Measurements from ENCODE around the gene FRYL.
A peak's percentile ranks its signal among the peaks of the same experiment; 100 is the strongest.
"Not testable (repeated sequence)": the region's sequence is repeated elsewhere in the genome, so short reads cannot be mapped to it uniquely, and the experiment has no call there.

Gene FRYL

GRCh38 chr4:48779998-48780864 lies at the start of gene FRYL:
TSS of gene FRYL (minus strand) at chr4:48780279. CDS start at chr4:48634410, 145,869 bp downstream.
- DNase-seq (ENCODE audit: low read depth in 2 of 2), result peak; percentile 93 to 94

GRCh38 chr4:48827622-48828021 lies 47.5 kb upstream of the FRYL start:
- DNase-seq (ENCODE audit: low read depth in 2 of 2), result no peak

- DNase-seq (ENCODE audit: low read depth in 2 of 2), result not testable (repeated sequence)
Measured at GRCh38 chr4:48821431-48821830, 41.4 kb upstream of the FRYL start.

- no peak for DNase-seq (ENCODE audit: low read depth in 2 of 2)
Measured at GRCh38 chr4:48816971-48817370, 36.9 kb upstream of the FRYL start.

- not testable (repeated sequence) for DNase-seq (ENCODE audit: low read depth in 2 of 2)
Measured at GRCh38 chr4:48816297-48816696, 36.2 kb upstream of the FRYL start.

GRCh38 chr4:48815483-48815882 lies 35.4 kb upstream of the FRYL start:
- no peak for DNase-seq (ENCODE audit: low read depth in 2 of 2)

GRCh38 chr4:48813964-48814363 lies 33.9 kb upstream of the FRYL start:
- no peak for DNase-seq (ENCODE audit: low read depth in 2 of 2)

GRCh38 chr4:48812866-48813265 lies 32.8 kb upstream of the FRYL start:
- no peak for DNase-seq (ENCODE audit: low read depth in 2 of 2)

- DNase-seq (ENCODE audit: low read depth in 2 of 2), result no peak
Measured at GRCh38 chr4:48804584-48805301, 24.7 kb upstream of the FRYL start.

GRCh38 chr4:48801016-48801715 lies 21.1 kb upstream of the FRYL start:
- no peak for DNase-seq (ENCODE audit: low read depth in 2 of 2)

- DNase-seq (ENCODE audit: low read depth in 2 of 2), result not testable (repeated sequence)
Measured at GRCh38 chr4:48800155-48800554, 20.1 kb upstream of the FRYL start.

GRCh38 chr4:48799157-48799556 lies 19.1 kb upstream of the FRYL start:
- no peak for DNase-seq (ENCODE audit: low read depth in 2 of 2)

GRCh38 chr4:48798117-48798516 lies 18.0 kb upstream of the FRYL start:
- DNase-seq (ENCODE audit: low read depth in 2 of 2), result no peak

- no peak for DNase-seq (ENCODE audit: low read depth in 2 of 2)
Measured at GRCh38 chr4:48796927-48797679, 17.0 kb upstream of the FRYL start.

- DNase-seq (ENCODE audit: low read depth in 2 of 2), result no peak
Measured at GRCh38 chr4:48796191-48796926, 16.3 kb upstream of the FRYL start.

GRCh38 chr4:48795108-48795507 lies 15.0 kb upstream of the FRYL start:
- DNase-seq (ENCODE audit: low read depth in 2 of 2), result no peak

GRCh38 chr4:48792348-48793006 lies 12.4 kb upstream of the FRYL start:
- DNase-seq (ENCODE audit: low read depth in 2 of 2), result no peak

GRCh38 chr4:48791313-48791712 lies 11.2 kb upstream of the FRYL start:
- DNase-seq (ENCODE audit: low read depth in 2 of 2), result no peak

- no peak for DNase-seq (ENCODE audit: low read depth in 2 of 2)
Measured at GRCh38 chr4:48790561-48790960, 10.5 kb upstream of the FRYL start.

GRCh38 chr4:48787056-48787455 lies 7.0 kb upstream of the FRYL start:
- no peak for DNase-seq (ENCODE audit: low read depth in 2 of 2)
